C1 segment of cervical spinal cord (tissue), 14 donors: ENCODE results near the gene FSIP1.
A peak's percentile ranks its signal among the peaks of the same experiment; 100 is the strongest.

ENCODE experiments used
- DNase-seq, 14 donors: peaks; one replicate each; lab custom pipeline; 2025; lab: John Stamatoyannopoulos, UW

The FSIP1 gene

GRCh38 chr15:39720621-39721611 is 61.7 kb downstream of the FSIP1 start:
- DNase-seq, result no peak

GRCh38 chr15:39720081-39720480 is 62.6 kb downstream of the FSIP1 start:
- no peak for DNase-seq

DNA sequence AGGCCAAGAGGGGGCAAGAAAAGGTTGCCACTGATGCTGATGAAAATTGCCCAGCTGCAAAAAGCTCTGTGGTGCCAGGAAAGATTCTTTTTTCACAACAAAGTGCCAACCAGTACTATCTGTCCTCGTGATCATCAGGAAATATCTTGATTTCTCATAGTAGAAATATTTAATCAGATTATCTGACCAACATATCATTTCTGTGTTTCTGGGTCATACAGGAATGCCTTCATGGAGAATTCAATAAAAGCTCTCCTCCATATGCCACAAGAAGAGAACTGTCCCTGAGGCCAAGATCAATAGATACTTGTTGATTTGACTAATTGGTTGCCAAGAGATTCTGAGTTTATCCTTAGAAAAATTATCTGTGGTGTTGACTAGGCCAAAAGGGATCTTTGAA is 63.5 kb downstream of the FSIP1 start:
- DNase-seq, result no peak

DNA sequence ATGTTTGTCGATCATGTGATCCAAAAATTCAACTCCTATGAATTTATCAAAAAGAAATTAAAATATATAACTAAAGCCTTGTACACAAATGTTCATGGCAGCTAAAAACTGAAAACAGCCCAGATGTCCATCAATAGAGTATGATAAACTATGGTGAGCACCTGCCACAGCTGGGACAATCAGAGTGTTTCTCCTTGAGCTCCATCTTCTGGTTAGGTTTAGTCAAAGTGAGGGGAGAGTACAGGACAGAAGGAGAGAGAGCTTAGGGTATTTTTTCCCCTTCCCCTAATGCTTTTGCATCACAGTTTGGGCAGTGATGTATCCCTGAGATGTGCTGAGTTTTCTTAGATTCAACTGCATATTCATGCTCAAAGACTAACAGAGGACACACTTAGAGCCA is 65.5 kb downstream of the FSIP1 start:
- no peak for DNase-seq

DNA sequence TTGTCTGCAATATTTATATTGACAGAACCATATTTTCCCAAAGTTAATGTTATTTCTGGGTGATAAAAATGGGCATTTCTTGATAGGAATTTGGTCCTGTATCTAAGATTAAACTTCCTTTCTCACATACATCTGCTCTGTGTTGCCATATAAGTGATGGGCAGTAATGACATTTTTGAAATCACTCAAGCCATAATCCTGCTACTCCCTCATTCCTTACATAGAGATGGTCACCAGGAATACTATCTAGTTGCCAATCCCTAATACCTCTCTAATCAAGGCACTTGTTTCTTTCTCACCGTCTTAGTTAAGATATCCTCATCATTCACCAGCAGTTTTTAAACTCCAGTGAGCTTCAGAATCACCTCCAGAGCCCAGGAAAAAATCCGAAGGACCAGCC is 68.4 kb downstream of the FSIP1 start:
- DNase-seq, result no peak

- DNase-seq, result no peak
Observed at GRCh38 chr15:39713846-39714245, 68.8 kb downstream of the FSIP1 start.

DNA sequence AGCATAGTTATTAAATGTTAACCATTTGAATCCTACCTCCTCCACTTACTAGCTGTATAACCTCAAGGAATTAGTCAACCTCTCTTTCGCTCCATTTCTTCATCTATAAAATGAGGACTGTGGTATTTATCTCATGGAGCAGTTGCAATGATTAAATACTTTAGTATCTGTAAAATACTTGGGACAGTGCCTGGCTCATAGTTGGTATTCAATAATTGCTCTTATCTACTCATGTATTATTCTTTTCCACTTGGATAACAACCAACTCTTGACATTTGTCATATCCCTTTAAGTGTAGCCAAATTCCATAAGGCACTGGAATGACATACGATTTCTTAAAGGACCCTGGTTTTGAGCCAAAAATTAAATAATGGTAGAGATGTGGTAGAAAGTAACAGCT is 72.0 kb downstream of the FSIP1 start:
- DNase-seq, result no peak

GRCh38 chr15:39709941-39710340 is 72.7 kb downstream of the FSIP1 start:
- no peak for DNase-seq

DNA sequence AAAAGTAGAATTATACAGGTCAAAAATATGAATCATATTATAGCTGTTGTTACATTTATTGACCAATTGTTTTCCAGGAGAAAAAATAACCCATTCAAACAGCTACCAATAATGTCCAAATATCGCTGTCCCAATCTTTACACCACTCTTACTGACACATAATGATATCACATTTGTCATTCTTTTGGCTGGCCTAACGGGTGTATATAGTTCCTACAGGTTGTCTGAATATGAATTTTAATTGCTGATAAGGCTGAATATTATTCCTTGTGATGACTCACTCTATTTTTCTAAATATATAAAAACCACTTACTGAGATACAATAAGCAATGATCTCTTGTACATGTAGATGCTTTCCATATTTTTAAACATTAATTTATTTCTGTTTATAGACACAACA is 76.4 kb downstream of the FSIP1 start:
- DNase-seq, result no peak

DNA sequence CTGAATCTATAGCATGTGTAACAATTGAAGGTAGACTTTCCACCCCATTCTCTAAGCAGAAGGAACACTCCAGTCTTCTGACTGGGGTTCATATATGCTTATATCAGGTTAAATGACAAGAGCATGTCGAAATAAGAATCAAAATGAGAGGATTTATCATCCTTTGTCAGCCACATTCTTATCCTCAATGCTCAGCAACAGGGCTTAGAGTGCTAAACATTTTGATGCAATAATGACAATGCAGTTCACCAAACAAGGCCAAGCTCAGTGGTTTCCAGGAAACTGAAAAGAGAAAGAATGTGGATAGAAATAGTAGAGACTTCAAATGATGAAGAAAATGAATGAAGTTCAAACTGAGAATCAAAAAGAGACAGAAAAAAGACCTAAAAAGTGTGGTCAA is 78.0 kb downstream of the FSIP1 start:
- no peak for DNase-seq

GRCh38 chr15:39704235-39704634 is 78.4 kb downstream of the FSIP1 start:
- no peak for DNase-seq

DNA sequence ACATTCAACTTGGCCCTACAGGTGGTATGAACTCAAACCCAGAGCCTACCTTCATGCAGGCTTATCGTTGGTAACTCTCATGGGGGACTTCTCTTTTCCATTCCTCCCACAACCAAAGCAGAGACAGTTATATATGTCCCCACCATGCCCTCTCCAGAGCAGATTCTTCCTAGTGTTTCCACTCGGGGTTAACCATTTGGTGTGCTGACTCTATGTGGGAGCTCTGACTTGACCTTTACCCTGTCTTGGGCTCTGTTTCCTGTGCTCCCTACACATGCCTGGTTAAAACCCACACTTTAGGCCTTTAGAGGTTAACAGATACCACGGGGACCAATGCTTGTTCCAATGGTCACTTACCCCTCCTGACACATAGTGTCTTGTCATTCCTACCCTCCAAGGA is 80.7 kb downstream of the FSIP1 start:
- no peak for DNase-seq

- no peak for DNase-seq
Observed at GRCh38 chr15:39700375-39700700, 82.3 kb downstream of the FSIP1 start.

- no peak for DNase-seq
Observed at GRCh38 chr15:39699516-39700374, 82.9 kb downstream of the FSIP1 start.

GRCh38 chr15:39698444-39699390 is 83.9 kb downstream of the FSIP1 start:
- DNase-seq, result no peak

DNA sequence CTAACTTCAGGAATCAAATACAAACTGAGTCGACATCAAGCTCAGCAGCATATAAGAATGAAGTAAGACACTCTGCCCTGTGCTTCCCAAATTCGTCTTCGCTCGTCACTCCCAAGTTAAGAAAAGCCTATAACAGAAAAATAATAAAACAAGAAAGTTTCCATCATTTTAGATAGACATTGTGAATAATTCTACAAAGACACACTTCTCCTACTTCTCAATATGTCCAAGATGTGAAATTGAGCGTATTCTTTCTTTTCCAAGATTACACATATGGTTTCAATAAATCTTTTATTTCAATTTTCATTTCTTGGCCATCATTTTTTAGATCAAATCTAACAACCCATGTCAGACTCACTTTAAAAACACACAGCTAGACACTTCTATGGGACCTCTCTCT is 85.1 kb downstream of the FSIP1 start:
- DNase-seq, result no peak

DNA sequence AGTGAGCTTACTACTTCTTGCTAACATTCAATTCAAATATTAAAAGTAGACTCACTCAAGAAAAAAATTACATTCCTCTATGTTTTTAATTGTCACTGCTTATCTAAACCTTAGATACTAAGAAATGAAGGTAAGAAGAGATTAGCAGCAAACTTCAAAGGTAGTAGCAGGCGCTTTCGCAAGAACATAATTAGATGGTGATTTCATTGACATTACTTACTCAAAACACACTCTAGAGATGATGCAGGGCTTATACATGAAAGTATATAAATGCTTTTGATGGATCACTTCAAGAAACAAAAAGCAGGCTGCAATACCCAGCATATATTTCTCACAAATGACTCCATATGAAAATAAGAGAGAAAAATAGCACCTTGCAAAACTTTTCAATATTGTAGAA is 86.8 kb downstream of the FSIP1 start:
- no peak for DNase-seq

DNA sequence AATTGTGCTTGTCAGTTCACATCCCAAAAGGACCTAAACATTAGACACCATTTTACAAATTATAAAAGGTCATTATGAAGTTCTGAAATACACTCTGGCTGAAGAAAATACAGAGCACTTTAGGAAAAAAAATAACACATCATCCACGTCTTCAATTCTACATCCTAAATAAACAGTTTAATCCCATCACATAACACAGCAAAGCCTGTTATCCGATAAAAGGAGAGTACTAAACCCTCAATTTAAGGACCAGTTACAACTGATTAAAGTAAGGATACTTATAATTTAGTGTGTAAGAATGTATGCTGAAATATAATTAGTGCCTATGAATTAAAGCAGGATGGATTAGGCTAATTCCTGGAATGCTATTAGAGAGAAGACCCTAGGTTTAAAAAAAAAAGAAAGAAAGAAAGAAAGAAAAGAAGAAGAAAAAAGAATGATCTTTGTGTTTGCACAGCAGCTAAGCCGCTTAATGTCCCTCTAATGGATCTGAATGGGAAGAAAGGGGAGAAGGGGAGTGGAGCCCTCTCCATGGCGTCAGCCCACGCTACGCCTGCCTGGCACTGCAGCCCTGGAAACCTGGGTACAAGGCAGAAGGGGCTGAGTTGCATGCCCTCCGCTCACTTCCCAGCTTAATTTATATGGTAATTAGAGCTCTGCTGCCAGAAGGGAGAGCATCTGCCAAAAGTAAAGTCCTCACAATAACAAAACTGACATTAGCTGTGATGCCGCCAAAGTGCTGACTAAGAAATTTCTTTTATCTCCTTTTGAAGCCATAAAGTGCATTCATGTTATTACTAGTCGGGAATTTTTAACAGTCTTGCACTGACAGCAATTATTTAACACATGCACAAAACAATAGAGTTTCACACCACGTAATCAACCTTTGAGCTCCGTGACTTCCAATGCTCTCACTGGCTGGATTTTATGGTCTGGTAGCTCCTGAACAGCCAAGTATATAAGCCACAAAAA is 90.0 kb downstream of the FSIP1 start:
- DNase-seq, result peak in 9 of 14 donors; percentile 4 to 75 (median 35)

DNA sequence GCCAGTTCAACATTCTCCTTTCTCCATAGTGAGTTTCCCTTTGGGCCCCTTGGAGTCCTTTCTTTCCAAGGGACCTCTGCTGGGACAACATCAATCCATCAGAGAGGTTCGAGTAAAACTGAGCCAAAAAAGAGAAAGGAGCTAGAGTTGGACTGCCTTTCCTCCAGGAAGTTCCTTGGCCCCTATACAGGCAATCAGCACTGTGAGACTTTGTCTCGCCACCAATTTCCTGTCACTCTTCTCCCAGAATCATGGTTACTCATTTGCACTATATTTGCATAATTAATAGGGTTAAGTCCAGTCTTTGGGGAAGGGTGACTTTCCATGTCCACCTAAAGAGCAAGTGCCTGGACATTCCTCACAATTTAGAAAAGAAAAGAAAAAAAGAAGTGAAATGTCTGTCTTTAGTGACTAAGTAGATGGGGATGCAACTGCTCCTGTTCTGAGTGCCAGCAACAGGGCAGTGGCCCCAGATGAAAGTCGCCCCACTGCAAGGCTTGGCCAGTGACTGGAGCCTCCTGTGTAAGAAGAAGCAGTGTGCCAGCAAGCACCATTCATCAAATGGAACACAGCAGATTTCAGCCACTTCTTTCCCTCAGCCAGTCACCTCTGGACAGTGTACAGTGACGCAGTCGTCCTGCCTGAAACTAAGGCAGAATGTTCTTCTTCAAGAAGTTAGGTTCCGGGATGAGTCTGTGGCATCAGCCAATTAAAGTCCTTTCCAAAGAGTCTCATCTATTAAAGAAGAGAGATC is 91.6 kb downstream of the FSIP1 start:
- peak in 7 of 14 donors; percentile 1 to 73 (median 17) for DNase-seq

DNA sequence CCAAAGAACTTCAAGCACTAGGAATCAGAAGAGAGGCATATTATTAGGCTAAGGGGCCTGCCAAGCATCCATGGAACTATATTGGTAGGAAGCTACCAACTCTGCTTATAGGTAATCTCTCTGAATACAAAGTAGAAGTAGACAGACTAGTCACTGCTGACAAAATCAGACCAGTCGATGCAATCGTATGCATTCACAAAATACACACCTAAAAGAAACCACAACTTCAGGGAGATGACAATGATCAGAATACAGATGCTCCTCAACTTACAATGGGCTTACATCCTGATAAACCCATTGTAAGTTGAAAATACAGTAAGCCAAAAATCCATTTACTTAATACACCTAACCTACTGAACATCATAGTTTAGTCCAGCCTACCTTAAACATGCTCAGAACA is 94.7 kb downstream of the FSIP1 start:
- no peak for DNase-seq
